Body of pancreas (tissue), 4 donors: ENCODE data around the gene CLPTM1L. TPM values are rescaled to one million over a fixed set of nuclear protein-coding genes. Genes with fewer than 3 reads are reported as not detected.

ENCODE experiments used
- ATAC-seq: fragments of 150-250 bp; one replicate; pipeline ENCODE4 v1.9.1; 2016
- DNase-seq, 4 donors: peaks; one replicate each; pipeline ENCODE4 v3.0.0-alpha.2; 2019
- H3K27ac ChIP-seq, 4 donors: fragments of 200-600 bp; sonication (generic); 1 replicate in 3 of 4; 2 replicates in 1 of 4; pipeline versions ENCODE4 v1.5.1 to v1.6.1; 2016 to 2019; ENCODE audit warnings: mild to moderate bottlenecking in 1 of 4, mixed read lengths in 1 of 4, moderate library complexity in 1 of 4
- H3K27me3 ChIP-seq, 2 donors: fragments of 200-600 bp; sonication (generic); one replicate each; pipeline ENCODE4 v1.6.0; 2016; ENCODE audit warnings: mild to moderate bottlenecking in 1 of 2
- H3K36me3 ChIP-seq, 2 donors: fragments of 200-600 bp; sonication (generic); replicated peaks in 1 of 2; 2 replicates each; pipeline ENCODE4 v1.5.1; 2016; ENCODE audit warnings: low read depth in 2 of 2; ENCODE audit not compliant: insufficient read depth in 1 of 2
- H3K4me1 ChIP-seq: fragments of 200-600 bp; sonication (generic); one replicate; pipeline ENCODE4 v1.6.0; 2016
- H3K4me3 ChIP-seq, 2 donors: fragments of 200-600 bp; sonication (generic); 1 replicate in 1 of 2; 2 replicates in 1 of 2; pipeline ENCODE4 v1.5.1; 2016 to 2019
- H3K9me3 ChIP-seq, 3 donors: fragments of 200-600 bp; sonication (generic); 1 replicate in 2 of 3; 2 replicates in 1 of 3; pipeline ENCODE4 v1.5.1; 2016
- CTCF ChIP-seq, 7 experiments: fragments of 450-650 bp in 4 of 7; fragments of 200-600 bp in 3 of 7; sonication (generic) in 3 of 7; IDR thresholded peaks; one replicate each; pipeline ENCODE4 v1.5.1; 2016 to 2019; ENCODE audit warnings: antibody characterized with exemption in 7 of 7
- POLR2A ChIP-seq, 3 donors: fragments of 450-650 bp; IDR thresholded peaks; one replicate each; pipeline ENCODE4 v1.6.1; 2016; ENCODE audit warnings: antibody characterized with exemption in 3 of 3, mild to moderate bottlenecking in 2 of 3
- WGBS, 2 donors: methylation state at CpG; one replicate each; pipeline ENCODE4 v1.1.5; 2017; 5-methylcytosine and 5-hydroxymethylcytosine counted together
- intact Hi-C: fragments of 100-400 bp; cut with DNase I; formaldehyde crosslinking; loops from one replicate; pipeline ENCODE4 v1.15.1; 2023
- total RNA-seq, 2 donors: library from RNA; depleted of rRNA; stranded (reverse); fragments of >200 nt; gene quantifications; one replicate each; pipeline ENCODE4 v1.1.0, GENCODE V29; 2016

The CLPTM1L gene
- total RNA-seq, 2 donors from 2014 or later = 91.3 to 109 TPM

GRCh38 chr5:1325191-1325741, 19.6 kb downstream of the CLPTM1L start:
- H3K36me3 ChIP-seq = peaks cover 0 to 36% of the 10 kb centered on the region in 2 donors
- no peaks in the 10 kb centered on the region for H3K27me3 ChIP-seq
- TF ChIP-seq POLR2A (IDR thresholded peaks at IDR 0.05) = no peak
- no peak for TF ChIP-seq CTCF (IDR thresholded peaks at IDR 0.05)
- no peak for ATAC-seq
- intact Hi-C loops = no loop called here
- H3K9me3 ChIP-seq = no peaks in the 10 kb centered on the region
- H3K27ac ChIP-seq = no peak overlapping the region
- 90 to 93% methylated on average over 7 to 17 of the region's 17 CpGs for WGBS, 2 donors
- peak in 1 of 4 donors; percentile 11 for DNase-seq
- no peaks in the 10 kb centered on the region for H3K4me1 ChIP-seq
- no peak overlapping the region for H3K4me3 ChIP-seq

DNA sequence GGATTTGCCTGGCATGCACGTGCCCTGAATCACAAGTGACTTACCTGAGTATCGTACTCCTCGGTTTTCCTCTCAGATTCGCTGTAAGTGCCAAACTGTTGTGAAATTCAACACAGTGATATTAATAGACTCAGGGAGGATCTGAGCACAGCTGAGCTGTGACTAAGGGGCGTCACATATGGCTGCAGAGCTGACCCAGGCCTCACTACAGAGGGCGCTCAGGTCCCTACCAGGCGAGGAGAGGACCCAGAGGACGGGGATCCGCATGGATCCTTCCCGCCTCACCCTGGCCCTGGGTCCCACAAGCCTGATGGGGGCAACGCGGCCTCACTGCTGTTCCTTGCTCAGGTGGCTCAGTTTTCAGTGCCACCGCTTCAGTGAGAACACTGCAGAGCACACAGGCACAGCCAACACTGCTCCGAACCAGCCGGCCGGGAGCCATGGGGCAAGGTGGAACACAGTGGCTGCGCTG, 20.1 kb downstream of the CLPTM1L start:
- H3K27me3 ChIP-seq = no peaks in the 10 kb centered on the region
- ATAC-seq (no peak), DNase-seq (peak in 1 of 4 donors; percentile 8)
- peaks cover 0 to 37% of the 10 kb centered on the region in 2 donors for H3K36me3 ChIP-seq
- H3K4me3 ChIP-seq = no peak overlapping the region
- WGBS, 2 donors = 91 to 92% methylated on average over 11 to 17 of the region's 17 CpGs
- no peak for TF ChIP-seq CTCF (IDR thresholded peaks at IDR 0.05)
- TF ChIP-seq POLR2A (IDR thresholded peaks at IDR 0.05) = no peak
- no peaks in the 10 kb centered on the region for H3K4me1 ChIP-seq
- intact Hi-C loops = no loop called here
- H3K9me3 ChIP-seq = no peaks in the 10 kb centered on the region
- no peak overlapping the region for H3K27ac ChIP-seq

DNA sequence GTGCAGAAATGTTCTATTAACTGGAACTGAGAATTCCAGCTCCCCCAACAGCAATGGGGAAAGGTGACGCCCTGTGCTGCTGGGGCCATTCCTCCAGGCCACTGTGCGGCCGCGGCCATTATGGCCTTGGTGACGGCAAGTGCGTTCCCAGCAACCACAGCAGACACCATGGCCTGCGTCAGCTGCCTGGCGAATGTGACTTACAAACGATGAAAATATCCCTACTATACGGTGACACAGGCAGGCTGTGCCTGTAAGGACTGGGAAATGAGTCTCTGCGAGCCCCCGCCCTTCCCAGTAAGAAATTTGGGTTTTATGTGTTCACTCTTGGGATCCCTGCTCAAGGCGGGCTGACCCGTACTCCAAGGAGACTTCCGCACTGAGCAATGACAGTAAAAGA, 20.6 kb downstream of the CLPTM1L start:
- 92 to 98% methylated on average over 15 of the region's 15 CpGs for WGBS, 2 donors
- H3K36me3 ChIP-seq = peaks cover 0 to 41% of the 10 kb centered on the region in 2 donors
- intact Hi-C loops = no loop called here
- TF ChIP-seq CTCF (IDR thresholded peaks at IDR 0.05) (no peak), POLR2A (IDR thresholded peaks at IDR 0.05) (no peak)
- ATAC-seq = no peak
- no peak overlapping the region for H3K4me3 ChIP-seq
- no peaks in the 10 kb centered on the region for H3K27me3 ChIP-seq
- peak in 1 of 4 donors; percentile 6 for DNase-seq
- no peaks in the 10 kb centered on the region for H3K9me3 ChIP-seq
- no peaks in the 10 kb centered on the region for H3K4me1 ChIP-seq
- no peak overlapping the region for H3K27ac ChIP-seq

DNA sequence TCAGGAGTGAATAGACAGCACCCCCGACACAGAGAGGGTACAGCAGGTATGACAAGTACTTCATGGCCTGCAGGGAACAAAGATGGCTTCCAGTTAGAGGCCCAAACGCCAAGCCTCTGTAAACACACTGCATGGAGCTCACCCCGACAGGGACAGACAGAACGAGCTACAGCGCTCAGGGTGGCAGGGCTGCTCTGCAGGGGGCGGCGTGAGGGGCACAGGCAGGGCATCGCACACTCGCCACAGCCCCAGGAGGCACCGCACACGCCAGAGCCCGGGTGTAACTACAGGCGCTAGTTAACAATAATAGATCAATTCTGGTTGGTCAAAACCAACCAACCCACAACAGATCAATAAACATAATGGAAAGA, 21.1 kb downstream of the CLPTM1L start:
- intact Hi-C loops = no loop called here
- H3K4me3 ChIP-seq = no peak overlapping the region
- H3K36me3 ChIP-seq = peaks cover 0 to 43% of the 10 kb centered on the region in 2 donors
- H3K27ac ChIP-seq = no peak overlapping the region
- no peaks in the 10 kb centered on the region for H3K4me1 ChIP-seq
- H3K9me3 ChIP-seq = no peaks in the 10 kb centered on the region
- no peak for TF ChIP-seq CTCF (IDR thresholded peaks at IDR 0.05)
- no peak for TF ChIP-seq POLR2A (IDR thresholded peaks at IDR 0.05)
- no peak for ATAC-seq
- no peaks in the 10 kb centered on the region for H3K27me3 ChIP-seq
- WGBS, 2 donors = 87 to 89% methylated on average over 12 to 13 of the region's 13 CpGs
- peak in 1 of 4 donors; percentile 10 for DNase-seq
